ENCODE measurements around the gene HOXD12.

HOXD12 gene

GRCh38 chr2:176136374-176137251, 37.0 kb downstream of the HOXD12 start:
- DNase-seq: no peak

- no peak for DNase-seq
These were observed 37.6 kb downstream of the HOXD12 start for GRCh38 chr2:176137252-176137580.

GRCh38 chr2:176137906-176138305, 38.3 kb downstream of the HOXD12 start:
- DNase-seq: no peak

- DNase-seq: no peak
These were observed 38.9 kb downstream of the HOXD12 start for GRCh38 chr2:176138526-176138922.

GRCh38 chr2:176138923-176139660, 39.5 kb downstream of the HOXD12 start:
- DNase-seq: no peak

- no peak for DNase-seq
These were observed 40.3 kb downstream of the HOXD12 start for GRCh38 chr2:176139661-176140512.

- DNase-seq: peak; percentile 89
These were observed 41.1 kb downstream of the HOXD12 start for GRCh38 chr2:176140513-176141317.

- peak; percentile 43 for DNase-seq
These were observed 42.7 kb downstream of the HOXD12 start for GRCh38 chr2:176142281-176142680.

- DNase-seq: no peak
These were observed 45.7 kb downstream of the HOXD12 start for GRCh38 chr2:176145085-176145969.

- DNase-seq: no peak
These were observed 46.5 kb downstream of the HOXD12 start for GRCh38 chr2:176146101-176146500.

GRCh38 chr2:176146645-176147044, 47.0 kb downstream of the HOXD12 start:
- no peak for DNase-seq

GRCh38 chr2:176147210-176147799, 47.7 kb downstream of the HOXD12 start:
- peak; percentile 46 for DNase-seq

- DNase-seq: peak; percentile 50
These were observed 48.4 kb downstream of the HOXD12 start for GRCh38 chr2:176147800-176148496.

- DNase-seq: no peak
These were observed 49.3 kb downstream of the HOXD12 start for GRCh38 chr2:176148751-176149421.

GRCh38 chr2:176149481-176149938, 49.9 kb downstream of the HOXD12 start:
- DNase-seq: no peak

GRCh38 chr2:176149939-176150583, 50.5 kb downstream of the HOXD12 start:
- DNase-seq: no peak

- DNase-seq: no peak
These were observed 51.2 kb downstream of the HOXD12 start for GRCh38 chr2:176150584-176151441.
